ENCODE measurements around the gene TXLNB.
A peak's percentile ranks its signal among the peaks of the same experiment; 100 is the strongest.

TXLNB gene

DNA sequence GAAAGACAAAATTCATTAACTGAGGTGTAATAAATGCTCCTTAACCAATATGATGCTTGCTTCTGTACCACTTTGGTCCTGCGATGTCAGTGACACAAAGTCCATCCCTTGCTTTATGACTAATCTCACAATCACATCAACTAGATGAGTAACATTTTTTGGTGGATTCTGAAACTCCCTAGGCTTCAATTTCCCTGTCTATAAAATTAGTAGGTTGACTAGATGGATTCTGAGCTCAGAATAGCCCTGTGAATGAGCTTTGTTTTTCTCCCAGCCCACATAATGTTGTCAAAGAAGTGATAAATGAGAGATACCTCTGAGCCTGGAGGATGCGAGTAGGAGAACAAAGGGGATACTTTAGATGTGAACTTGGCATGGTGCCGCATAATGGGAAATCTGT, 9.1 kb downstream of the TXLNB start:
- H3K27ac ChIP-seq: no peak overlapping the region
- DNase-seq (ENCODE audit: low spot score): no peak
- TF ChIP-seq, protein P1, sequence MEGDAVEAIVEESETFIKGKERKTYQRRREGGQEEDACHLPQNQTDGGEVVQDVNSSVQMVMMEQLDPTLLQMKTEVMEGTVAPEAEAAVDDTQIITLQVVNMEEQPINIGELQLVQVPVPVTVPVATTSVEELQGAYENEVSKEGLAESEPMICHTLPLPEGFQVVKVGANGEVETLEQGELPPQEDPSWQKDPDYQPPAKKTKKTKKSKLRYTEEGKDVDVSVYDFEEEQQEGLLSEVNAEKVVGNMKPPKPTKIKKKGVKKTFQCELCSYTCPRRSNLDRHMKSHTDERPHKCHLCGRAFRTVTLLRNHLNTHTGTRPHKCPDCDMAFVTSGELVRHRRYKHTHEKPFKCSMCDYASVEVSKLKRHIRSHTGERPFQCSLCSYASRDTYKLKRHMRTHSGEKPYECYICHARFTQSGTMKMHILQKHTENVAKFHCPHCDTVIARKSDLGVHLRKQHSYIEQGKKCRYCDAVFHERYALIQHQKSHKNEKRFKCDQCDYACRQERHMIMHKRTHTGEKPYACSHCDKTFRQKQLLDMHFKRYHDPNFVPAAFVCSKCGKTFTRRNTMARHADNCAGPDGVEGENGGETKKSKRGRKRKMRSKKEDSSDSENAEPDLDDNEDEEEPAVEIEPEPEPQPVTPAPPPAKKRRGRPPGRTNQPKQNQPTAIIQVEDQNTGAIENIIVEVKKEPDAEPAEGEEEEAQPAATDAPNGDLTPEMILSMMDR (conservative IDR thresholded peaks at IDR 0.05; ENCODE audit: low read depth): no peak
- ChIA-PET POLR2A (ENCODE audit: low non-redundant PET) (no interaction called here), CTCF (interaction anchor here (0.7 kb wide), 1 partner anchor 82 kb away, joined by 3 read pairs; no protein-coding TSS in a partner anchor)

DNA sequence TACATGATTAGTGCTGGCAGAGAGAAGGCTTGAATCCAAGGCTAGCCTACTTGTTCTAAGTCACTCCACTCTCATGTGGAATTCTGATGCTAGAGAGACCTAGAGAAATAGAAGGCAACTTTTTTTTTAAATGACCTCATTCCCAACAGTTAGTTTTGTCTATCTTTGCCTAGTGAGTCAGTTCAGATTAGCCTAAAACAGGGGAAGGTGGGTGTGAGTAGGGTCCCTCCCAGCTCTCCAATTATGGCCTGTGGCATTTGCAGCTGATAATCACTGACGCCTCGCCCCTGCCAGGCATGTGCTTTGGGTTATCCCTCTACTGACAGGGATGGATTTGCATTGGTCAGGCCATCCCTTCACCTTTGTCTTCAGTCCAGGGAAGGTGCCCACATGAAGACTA, 13.6 kb downstream of the TXLNB start:
- DNase-seq (ENCODE audit: low spot score): no peak
- ChIA-PET CTCF (no interaction called here), POLR2A (ENCODE audit: low non-redundant PET) (no interaction called here)
- TF ChIP-seq, protein P1 (conservative IDR thresholded peaks at IDR 0.05; ENCODE audit: low read depth): no peak
- H3K27ac ChIP-seq: no peak overlapping the region

DNA sequence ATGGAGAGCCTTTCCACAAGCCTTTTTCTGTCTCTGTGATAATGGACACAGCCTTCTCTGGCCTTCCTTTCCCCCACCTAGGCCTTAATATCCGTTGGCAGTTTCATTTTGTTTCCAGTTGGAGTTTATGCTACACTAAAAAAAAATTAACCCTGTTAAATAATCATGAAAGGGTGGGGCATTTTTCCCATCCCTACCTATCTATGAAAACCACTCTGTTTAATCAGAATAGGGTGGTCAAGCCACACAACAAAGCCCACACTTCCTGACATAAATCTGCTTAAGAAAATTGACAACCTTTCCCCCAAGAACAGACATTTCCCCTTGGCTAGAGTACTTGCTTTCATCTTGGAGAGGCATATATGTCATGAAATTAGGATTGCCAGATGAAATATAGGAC, 14.2 kb downstream of the TXLNB start:
- H3K27ac ChIP-seq: no peak overlapping the region
- DNase-seq (ENCODE audit: low spot score): no peak
- POLR2A ChIA-PET (ENCODE audit: low non-redundant PET): no interaction called here
- TF ChIP-seq, protein P1 (conservative IDR thresholded peaks at IDR 0.05; ENCODE audit: low read depth): no peak
- CTCF ChIA-PET: no interaction called here

DNA sequence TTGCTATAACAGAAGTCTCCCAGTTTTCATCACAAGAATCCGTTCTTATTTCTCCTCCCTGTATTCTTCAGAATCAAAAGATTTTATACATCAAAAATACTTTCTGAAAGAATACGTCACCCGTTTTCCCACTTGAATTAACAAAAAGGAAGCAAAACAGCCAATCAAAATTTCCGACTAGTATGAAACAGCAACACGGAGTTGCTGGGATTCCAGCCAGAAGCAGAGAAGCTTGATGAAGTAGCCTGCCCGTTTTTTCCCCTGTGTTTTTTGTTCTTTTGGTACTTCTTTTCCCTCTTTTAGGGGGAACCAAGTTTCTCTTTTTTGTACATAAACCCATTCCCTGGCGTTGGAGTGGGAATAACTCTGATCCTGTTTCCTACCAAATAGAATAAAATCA, 14.6 kb downstream of the TXLNB start:
- ChIA-PET CTCF (no interaction called here), POLR2A (ENCODE audit: low non-redundant PET) (no interaction called here)
- TF ChIP-seq, protein P1 (conservative IDR thresholded peaks at IDR 0.05; ENCODE audit: low read depth): no peak
- DNase-seq (ENCODE audit: low spot score): no peak
- no peak overlapping the region for H3K27ac ChIP-seq

DNA sequence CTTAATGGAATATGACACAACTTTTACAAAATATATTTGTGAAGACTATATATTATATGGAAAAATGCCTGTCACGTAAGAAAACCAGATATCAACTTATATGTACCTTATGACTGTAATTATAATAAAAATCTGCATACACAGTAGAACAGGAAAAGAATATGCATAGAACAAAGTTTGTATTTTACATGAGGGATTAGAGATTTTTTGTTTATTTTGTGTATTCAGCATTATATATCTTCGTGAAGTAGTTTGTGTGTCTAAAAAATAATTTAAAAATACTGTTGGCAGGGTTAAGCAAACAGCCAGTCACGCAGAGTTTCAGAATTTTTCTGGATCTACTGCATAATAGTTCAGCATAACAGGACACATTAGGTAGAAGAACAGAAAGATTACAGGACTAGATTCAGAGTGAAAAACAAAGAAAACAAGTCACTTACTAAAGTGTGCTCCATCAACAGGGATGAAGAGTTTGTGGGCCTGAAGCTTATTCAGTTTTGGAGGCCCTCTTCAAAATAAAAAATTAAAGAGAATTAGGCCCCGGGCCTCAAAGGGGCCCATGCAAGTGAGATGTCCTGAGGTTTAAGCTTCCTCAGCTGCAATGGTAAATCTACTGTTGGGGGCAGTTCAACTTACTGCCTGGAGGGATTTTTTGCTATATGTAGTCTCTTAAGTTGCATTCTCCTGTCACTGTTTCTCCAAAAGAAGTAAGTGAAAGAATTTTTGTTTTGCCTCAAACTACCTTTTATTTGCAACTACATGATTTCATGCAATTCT, 16.3 kb downstream of the TXLNB start:
- DNase-seq (ENCODE audit: low spot score): no peak
- ChIA-PET POLR2A (ENCODE audit: low non-redundant PET) (no interaction called here), CTCF (no interaction called here)
- no peak overlapping the region for H3K27ac ChIP-seq
- TF ChIP-seq, protein P1 (conservative IDR thresholded peaks at IDR 0.05; ENCODE audit: low read depth): no peak

DNA sequence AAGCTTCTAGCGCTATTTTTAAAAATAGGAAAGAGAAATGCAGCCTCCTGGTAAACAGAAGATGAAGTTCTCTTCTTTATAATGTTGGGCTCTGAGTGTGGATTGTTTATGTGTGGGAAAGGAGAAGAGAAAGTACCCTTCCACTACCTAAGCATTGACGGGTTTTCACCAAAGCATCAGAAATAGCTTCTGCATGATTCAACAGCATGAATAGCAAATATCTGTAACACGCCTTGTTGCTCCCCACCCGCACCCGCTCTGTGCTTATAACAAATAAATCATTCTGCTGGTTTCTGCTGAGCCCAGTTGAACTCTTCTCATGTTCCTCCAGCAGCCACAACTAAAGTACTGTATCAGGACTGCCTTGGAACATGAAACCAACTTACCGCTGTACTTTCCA, 20.7 kb downstream of the TXLNB start:
- peak; percentile 25 for DNase-seq (ENCODE audit: low spot score)
- CTCF ChIA-PET: interaction anchor here (0.7 kb wide), 2 partner anchors 14 to 1346 kb away, joined by 4 to 5 read pairs; no protein-coding TSS in a partner anchor
- TF ChIP-seq, protein P1 (conservative IDR thresholded peaks at IDR 0.05; ENCODE audit: low read depth): no peak
- H3K27ac ChIP-seq: no peak overlapping the region
- POLR2A ChIA-PET (ENCODE audit: low non-redundant PET): no interaction called here

All from RWPE1 (cell line).